Activated naive CD4-positive, alpha-beta T cell treated with anti-CD3 and anti-CD28 coated beads, Interleukin-2, amount 50 U/mL, for 16 hours (primary cell): Measurements from ENCODE around the gene ZNF514.
A peak's percentile ranks its signal among the peaks of the same experiment; 100 is the strongest.

Experiments
- DNase-seq: peaks from one replicate; pipeline ENCODE4 v3.0.0-alpha.2; 2020

The ZNF514 gene

DNA sequence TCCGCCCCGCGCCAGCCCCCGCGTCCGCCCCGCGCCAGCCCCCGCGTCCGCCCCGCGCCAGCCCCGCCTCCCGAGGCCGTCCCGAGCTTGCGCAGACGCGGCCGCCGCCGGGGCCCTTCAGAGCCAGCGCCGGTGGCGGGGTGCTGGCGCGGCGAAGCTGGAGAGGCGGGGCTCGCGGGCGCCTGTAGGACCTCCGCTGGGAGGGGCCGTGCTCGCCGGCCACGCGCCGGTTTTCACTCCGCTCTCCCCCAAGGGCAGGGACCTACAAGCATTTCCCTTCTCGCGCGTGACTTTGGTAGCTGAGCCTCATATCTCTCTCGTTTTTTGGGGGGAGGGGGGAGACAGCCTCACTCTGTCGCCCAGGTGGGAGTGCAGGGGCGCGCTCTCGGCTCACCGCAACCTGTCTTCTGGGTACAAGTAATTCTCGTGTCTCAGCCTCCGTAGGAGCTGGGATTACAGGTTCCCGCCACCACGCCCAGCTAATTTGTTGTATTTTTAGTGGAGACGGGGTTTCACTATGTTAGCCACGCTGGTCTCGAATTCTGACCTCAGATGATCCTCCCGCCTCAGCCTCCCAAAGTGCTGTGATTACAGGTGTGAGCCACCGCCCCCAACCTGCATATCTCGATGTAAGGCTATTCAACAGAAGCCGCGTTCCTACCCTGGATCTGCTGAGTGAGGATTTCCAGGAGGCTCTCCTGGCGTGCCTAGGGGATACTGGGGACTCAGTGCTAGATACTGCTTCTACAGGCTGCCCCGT lies at the start of gene ZNF514:
Gene ZNF514, minus strand, starts transcription at position 159 of the 760 bp plus-strand sequence. CDS start 6,595 bp downstream, outside the sequence.
- DNase-seq, result peak; percentile 80

DNA sequence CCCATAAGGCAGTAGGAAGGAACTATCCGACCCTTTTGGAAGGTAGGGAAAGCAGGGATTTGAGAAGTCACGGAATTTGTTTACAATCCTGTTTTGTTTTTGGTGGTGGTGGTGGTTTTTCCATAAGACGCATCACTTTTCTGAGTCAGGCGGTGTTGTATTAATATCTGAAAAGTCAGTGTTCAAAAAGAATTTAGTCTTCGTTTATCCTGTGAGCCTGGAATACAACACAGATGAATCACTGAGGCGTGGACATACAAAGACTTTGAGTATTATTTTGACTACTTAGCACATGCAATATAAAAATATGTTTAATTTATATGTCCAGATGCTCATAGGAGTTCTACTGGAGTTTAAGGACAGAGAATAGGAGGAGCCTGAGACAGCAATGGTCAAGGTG lies 48.5 kb upstream of the ZNF514 start:
- DNase-seq, result no peak

DNA sequence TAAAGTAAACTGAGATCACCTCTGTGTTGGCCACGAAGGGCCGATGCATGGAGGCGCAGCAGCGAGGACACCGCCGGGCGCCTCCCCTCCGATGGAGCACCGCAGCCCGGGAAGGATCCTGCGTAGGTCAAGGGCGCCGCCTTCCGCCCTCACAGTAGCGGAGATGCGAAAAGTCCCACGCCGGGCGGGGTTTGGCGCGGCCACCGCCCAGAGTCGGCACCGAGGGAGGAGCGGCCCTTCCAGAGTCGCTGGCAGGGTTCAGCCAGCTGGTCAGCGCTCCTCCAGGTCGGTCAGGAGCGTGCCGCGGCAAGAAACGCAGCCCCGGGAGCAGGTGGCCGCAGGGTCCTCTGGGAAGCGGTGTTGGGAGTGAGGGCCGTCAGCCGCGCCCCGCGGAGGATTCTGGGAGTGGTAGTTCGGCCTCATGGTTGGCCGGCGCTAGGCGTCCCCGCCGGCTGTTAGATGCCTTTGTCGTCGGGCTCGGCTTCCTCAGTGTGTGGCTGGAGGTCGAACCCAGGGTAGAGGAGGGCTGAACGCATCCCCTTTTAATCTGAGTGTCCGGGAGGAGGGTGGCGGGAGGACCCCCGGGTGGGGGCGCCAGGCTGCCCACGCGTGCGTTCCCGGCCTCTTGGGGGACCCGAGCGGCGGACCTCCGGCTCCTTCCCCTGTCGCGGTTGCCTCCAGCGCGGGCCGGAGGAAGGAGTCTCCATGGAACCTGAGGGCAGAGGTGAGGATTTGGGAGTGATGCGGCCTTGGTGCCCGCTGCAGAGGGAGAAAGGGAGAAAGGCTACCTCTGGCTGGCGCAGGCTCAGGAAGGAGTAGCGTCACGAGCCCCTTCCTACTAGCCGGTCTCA lies 47.7 kb upstream of the ZNF514 start, which contains the start of gene ZNF892:
Gene ZNF892, plus strand, starts transcription at position 411 of the 851 bp plus-strand sequence. Its CDS starts 295 bp downstream, at position 706.
- peak; percentile 80 for DNase-seq

DNA sequence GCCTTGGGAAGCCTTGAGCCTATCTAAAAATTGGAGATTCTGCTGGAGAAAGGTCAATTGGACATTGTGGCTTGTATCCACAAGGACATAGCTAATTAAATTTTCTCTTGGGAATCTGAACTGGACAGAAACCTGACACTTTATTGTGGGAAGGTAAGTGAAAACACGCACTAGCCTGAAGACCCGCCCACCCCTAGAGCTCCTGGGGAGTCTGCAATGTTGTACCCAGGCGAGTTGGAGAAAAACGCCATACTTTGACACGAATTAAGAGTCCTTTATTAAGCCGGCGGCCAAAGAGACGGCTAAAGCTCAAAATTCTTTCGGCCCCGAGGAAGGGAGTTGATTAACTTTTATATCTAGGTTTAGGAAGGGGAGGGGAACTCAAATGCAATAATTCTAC lies 46.4 kb upstream of the ZNF514 start:
- no peak for DNase-seq

DNA sequence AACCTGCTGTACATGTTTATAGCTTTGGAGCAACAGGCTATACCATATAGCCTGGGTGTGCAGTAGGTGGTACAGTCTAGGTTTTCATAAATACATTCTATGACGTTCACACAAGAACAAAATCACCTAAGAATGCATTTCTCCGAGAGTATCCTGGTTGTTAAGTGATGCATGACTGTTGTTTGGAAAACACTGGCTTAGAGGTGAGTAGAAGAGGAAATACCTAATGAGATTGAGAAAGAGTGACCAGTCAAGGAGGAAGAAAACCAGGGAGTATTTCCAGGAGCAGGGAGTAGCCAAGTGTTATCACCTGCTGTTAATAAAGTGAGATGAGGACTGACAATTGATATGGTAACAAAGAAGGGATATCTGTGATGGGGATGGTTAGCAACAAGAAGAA lies 44.7 kb upstream of the ZNF514 start:
- no peak for DNase-seq

DNA sequence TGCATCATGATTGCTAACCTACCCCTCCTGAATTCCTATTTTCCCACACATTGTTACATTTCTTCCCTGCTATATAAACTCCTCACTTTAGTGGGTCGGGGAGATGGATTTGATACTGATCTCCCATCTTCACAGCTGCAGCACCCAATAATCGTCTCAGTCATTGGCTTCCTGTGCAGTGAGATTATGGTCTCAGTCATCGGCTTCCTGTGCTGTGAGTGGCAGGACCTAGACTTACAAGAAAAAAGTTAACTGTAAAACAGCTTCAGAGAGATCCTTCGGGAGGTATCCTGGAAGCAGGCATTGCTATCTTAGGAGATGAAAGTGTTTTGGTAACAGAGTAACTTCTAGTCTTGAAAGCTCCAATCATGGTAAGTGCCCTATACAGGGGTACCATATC lies 44.3 kb upstream of the ZNF514 start:
- DNase-seq, result no peak

DNA sequence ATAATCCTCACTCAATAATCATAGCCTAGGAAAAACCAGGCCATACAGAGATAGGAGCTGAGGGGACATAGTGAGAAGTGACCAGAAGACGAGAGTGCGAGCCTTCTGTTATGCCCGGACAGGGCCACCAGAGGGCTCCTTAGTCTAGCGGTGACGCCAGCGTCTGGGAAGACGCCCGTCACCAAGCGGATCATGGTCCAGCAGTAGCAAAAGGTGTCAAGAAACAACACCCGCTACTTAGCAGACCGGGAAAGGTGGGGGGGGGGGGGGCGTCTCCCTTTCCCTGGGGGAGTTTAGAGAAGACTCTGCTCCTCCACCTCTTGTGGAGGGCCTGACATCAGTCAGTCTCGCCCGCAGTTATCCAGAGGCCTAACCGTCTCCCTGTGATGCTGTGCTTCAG lies 33.3 kb upstream of the ZNF514 start:
- peak; percentile 43 for DNase-seq

DNA sequence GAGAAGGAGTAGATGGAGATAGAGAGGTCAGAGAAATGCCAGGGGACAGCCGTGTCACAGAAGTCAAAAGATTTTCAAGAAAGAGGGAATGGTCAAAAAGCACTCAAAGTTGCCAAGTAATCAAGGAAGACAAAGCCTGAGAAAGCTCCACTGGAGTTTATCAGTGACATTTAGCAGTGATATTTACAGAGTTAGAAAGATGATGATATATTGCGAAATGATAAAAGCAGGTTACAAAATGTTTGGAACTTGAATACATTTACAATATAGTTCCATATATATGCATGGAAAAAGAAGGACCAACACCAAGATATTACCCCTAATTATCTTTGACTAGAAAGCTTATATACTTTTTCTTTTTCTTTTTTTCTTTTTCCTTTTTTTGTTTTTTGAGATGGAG lies 26.3 kb upstream of the ZNF514 start:
- no peak for DNase-seq

DNA sequence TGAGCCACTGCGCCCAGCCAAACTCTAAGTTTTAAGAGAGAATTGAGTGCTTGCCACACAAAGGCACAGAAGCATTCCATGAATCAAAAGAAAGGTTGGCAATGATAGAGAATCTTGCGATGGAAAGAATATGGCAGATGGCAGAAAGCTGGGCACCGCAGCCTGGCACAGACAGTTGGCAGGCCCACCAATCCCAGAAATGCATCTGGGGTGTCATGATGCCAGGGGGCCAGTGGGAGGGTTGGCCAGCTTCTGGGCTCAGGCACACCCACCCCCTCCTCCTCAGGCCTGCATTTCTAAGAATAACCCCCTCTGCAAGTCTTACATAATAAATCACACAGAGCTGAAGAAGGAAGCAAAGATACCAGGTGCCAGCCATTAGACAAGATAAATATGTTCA lies 25.5 kb upstream of the ZNF514 start:
- no peak for DNase-seq

DNA sequence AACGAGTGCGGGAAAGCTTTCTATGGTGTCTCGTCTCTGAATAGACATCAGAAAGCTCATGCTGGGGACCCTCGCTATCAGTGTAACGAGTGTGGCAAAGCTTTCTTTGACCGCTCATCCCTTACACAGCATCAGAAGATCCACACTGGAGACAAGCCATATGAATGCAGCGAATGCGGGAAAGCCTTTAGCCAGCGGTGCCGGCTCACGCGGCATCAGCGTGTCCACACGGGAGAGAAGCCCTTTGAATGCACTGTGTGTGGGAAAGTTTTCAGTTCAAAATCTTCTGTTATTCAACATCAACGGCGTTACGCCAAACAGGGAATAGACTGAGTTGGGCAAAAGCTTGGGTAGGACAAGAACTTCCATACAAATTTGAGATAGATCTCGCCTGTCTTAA lies 22.1 kb upstream of the ZNF514 start:
- no peak for DNase-seq

DNA sequence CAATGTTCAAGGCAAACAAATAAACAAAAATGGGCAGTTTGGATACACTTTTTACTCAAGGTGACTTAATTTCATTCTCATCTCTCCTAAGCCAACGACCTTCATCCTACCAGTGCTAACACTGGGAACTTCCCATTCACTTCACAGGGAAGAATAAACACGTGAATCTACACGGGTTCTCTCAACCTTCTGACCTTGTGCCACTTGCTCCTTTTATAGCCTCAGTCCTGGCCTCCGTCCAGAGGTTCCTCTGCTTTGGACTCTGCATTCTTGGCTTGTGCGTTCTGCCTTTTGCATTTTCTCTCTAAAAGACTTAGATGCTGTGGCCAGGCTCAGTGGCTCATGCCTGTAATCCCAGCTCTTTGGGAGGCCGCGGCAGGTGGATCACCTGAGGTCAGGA lies 19.8 kb upstream of the ZNF514 start:
- no peak for DNase-seq

DNA sequence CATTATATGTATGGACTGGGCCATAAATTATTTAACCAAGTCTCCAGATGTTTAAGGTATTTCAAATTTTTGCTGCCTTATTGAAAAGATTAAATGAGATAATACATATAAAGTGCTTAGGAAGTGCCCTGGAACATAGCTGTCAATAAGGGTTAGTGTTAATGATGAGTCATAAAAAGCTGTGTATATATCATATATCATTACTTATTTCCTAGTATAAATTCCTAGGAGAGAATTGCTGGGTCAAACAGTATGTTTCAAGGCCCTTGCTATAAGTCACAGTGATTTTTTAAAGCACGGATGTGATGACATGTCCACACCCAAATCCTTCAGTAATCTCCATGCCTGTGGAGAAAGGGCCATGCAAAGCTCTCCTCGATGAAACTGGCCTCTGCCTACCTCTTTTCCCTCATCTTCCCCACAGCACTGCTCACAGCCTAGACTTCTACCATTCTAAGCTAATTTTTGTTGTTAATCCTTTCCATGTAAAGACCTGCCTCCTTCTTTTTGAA lies 14.4 kb upstream of the ZNF514 start:
- DNase-seq, result no peak

DNA sequence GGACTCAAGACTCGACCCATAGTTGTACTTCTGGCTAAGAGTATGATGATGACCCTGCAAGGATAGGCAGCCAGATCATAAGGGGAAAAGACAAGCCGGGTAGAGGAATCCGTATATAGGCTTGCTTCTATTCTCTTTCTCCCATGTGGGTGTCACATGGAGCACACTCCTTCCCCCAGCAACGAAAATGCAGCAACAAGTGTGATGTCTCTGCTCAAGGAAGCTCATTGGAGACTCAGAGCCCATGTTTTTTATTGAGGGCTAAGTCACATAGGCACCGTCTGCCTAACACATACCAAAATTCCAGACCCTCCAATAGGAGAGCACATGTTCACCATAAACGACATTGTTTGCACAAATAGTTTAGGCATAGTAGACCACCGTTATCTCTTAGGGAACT lies 12.3 kb upstream of the ZNF514 start:
- no peak for DNase-seq

DNA sequence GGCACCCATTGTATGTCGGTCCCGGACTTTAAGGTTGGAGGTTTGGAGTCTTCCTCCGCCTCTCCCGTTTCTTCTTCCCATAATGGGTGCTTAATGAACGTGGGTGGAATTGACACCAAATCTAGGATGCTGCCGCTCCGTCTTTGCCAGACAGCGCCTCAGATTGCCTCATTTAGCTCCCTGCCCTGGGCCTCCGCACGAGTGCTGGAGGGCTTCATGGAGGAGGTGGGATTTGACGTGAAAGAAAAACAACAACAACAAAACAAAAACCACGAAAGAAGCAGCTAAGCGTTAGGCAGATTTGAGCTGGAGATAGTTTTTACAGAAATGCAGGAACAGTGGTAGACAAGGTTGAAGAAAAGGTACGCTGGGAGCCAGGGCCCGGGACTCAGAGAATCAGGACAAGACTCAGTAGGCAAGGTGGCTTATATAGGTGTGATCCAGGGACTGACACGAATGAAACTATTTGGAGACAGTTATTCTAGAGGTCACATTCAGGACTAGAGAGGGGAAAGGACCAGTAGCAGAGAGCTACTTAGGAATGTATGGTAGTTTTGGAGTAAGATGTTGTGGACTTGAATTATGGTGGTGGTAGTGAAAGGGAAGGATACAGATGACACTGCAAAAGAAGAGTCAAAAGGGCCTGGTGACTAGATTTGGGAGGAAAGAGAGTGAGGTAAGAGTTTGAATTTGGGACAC lies 6.6 kb upstream of the ZNF514 start:
- DNase-seq, result no peak

DNA sequence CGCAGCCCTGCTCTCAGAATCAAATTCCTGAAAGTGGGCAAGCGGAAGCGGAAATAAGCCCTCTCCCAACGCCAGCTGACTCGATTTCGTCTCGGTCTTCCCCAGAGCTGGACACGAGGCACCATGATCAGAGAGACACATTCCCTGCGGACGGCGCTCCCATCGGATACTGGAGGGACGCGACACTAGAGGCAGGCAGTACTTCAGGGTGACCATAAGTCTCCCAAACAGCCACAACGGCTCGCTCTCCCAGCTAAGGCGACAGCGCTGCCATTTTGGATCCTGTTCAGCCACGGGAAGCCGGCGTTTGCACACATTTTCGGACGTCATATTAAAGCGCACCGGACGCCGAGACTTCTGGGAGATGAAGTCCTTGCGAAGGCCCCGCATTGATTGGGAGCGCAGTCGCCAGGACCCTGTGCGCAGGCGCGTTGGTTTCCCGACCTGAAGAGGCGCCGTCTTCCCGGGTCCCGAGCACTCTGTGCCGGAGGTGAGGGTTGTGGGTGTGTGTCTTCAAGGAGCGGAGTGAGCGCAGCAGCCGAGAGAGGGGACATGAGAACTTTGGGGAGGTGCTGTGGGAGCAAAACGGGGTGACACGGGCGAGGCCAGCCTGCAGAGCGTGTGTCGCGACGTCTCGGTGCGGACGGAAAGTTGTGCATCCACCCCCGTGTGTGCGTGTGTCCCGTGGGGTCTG lies 5.9 kb upstream of the ZNF514 start, which contains the start of gene ZNF2:
Gene ZNF2, plus strand, starts transcription at position 439 of the 694 bp plus-strand sequence. CDS start 10,418 bp downstream, outside the sequence.
- DNase-seq, result peak; percentile 95

DNA sequence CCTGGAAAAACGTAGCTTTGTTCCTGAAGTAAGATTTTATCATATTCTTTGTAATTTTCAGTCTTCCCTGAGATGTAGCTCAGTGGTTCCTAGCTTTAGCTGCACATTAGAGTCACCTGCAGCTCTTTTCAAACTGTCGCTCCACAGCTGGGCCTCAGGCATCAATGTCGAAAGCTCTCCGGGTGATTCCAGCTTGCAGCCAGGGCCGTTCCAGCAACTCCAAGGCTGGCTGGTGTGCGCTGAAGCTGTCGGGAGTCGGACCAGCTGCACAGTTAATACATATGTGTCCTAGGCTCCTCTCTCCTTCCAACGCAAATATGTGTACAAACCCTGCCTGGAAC lies 5.4 kb upstream of the ZNF514 start:
- DNase-seq, result no peak

DNA sequence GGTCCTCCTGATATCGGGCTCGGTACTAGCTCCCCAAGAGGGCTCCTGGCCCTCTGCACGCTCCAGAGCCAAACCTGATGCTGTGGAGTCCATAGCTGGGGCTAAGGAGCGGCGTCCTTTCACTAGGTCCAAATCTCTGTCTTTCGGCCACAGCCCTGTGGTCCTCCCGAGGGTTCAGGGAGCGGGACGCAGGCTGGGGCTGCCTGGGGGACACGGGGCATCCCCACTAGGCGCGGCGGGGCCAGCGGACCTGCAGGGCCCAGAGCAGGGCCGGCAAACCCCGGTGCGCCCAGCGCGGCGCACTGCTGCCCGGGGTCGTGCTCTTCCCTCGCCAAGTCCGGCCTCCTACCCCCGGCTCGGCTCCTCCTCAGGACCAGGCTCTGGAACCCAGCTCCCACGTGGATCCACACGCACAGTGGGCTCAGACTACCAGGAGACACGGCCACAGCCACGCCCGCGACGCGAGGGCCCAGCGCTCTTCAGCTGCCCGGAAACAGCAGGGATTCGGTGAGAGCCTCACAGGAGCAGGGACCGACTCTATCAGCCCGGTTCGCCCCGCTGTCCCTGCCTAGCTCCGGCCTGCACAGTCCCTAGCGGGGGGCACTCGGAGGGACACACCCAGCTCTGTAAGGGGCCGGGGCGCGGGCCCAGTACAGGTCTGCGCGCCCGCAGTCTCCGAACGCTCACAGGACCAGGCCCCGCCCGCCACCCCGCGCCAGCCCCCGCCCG lies 593 bp downstream of the ZNF514 start:
- DNase-seq, result no peak

DNA sequence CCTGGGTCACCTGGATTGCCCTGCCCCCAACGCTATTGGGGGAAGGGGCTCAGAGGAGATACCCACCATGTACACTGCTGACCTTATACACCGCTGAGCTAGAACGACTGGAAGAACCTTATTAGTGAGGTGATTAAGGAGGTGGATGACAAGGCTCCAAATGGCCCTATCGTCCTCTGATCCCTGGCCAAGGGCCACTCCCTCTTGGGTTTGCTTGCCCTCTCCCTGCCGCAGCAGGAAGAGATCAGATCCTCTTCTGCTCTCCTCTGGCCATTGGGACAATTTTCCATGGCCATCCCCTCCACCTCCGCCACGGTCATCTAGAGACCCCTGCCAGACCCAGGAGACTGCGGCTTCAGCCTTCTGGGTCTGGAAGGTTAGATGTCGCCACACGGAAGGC lies 1.2 kb downstream of the ZNF514 start:
- no peak for DNase-seq

DNA sequence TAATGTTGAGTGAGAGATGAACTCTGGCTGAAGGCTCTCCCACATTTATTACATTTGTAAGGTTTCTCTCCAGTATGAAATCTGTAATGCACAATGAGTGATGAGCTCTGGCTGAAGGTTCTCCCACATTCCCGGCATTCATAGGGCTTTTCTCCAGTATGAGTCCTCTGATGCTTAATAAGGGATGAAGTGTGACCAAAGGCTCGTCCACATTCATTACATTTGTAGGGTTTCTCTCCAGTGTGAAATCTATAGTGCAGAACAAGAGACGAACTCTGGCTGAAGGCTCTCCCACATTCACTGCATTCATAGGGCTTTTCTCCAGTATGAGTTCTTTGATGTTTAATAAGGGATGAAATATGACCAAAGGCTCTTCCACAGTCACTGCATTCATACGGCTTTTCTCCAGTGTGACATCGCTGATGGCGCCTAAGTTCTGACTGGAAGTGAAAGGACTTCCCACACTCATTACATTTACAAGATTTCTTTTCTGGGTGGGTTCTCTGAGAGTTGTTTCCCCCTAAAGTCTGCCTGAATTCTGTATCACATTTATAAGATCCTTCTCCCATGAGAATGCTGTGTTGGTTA lies 10.2 kb downstream of the ZNF514 start:
- DNase-seq, result no peak

DNA sequence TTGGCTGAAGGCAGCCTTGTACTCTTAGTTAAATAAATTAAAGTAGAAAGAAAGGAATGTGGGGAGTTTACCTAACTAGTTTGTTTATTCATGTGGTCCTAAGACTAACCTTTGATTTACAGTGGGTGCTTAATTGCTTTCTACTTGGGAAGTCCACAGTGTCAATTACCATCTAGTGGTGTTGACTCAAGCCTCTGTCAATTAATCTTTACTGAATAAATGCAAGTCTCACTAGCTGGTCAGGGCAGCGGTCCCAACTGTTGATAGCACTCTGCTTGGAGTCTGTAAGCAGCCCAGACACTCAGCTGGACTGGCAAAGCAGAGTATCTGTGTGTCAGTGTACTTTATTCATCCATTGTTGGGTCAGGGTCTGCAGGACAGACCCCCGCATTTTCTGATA lies 15.8 kb downstream of the ZNF514 start:
- no peak for DNase-seq

DNA sequence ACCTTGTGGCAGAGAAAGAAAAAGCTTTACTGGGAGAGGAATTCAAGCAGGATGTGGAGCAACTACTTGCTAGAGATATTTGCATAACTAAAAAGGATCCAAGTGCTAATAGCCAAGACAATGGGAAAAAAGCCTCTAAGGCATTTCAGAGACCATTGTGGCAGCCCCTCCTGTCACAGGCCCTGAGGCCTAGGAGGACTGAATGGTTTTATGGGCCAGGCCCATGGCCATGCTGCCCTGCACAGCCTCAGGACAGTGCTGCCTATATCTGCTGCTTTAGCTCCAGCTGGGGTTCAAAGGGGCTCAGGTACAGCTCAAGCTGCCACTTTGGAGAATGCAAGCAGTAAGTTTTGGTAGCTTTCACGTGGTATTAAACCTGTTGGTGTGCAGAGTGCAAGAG lies 20.9 kb downstream of the ZNF514 start:
- no peak for DNase-seq

DNA sequence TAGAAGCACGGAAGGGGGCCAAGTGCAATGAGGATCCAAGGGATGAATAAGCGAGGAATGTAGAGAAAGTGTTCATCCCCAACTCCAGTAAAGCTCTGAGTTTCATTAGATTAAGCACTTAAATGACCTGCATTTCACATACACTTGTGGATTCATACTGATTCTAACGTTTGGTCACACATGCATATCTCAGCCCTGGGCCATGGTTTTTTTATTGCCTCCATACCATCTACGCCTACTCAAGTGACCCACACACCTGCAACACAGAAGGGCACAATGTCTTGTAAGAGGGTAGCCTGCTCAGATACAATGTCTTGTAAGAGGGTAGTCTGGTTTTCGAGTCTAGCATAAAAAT lies 37.5 kb downstream of the ZNF514 start:
- DNase-seq, result no peak
